ENCODE measurements around the gene VSIG10L. TPM values are rescaled to one million over a fixed set of nuclear protein-coding genes. Genes with fewer than 3 reads are reported as not detected.

The VSIG10L gene
- polyA plus RNA-seq, 1 donor (not counting 4 experiments of a cell fraction or from before 2014, with no cell fraction given) = 1.5 TPM

- Histone ChIP-seq H3K4me3 (ENCODE audit: control insufficient read depth in 2 of 3, extremely low read depth in 1 of 3, insufficient read depth in 2 of 3, low read depth in 1 of 3, low read length in 3 of 3) (no peak overlapping the region), H2AFZ (ENCODE audit: control insufficient read depth, low read length) (no peak overlapping the region), H3K9me3 (ENCODE audit: control insufficient read depth, low read depth, low read length) (no peaks in the 10 kb centered on the region), H3K36me3 (ENCODE audit: control insufficient read depth in 2 of 2, extremely low read depth in 1 of 2, insufficient read depth in 2 of 2, low read length in 2 of 2) (no peaks in the 10 kb centered on the region), H3K4me1 (ENCODE audit: control insufficient read depth, extremely low read depth, insufficient read depth, low read length) (no peaks in the 10 kb centered on the region), H3K9me1 (ENCODE audit: control insufficient read depth, extremely low read depth, insufficient read depth, low read length) (no peaks in the 10 kb centered on the region), H3K27ac (ENCODE audit: control insufficient read depth, insufficient read depth, low read length) (no peak overlapping the region), H3K27me3 (ENCODE audit: control insufficient read depth, extremely low read depth, insufficient read depth, low read length) (peaks cover 4% of the 10 kb centered on the region), H3K9ac (ENCODE audit: control insufficient read depth, extremely low read depth, insufficient read depth, low read length) (no peak overlapping the region), H4K20me1 (ENCODE audit: control insufficient read depth, extremely low read depth, insufficient read depth, low read length) (no peaks in the 10 kb centered on the region), H3K4me2 (ENCODE audit: control insufficient read depth, extremely low read depth, insufficient read depth, low read depth, low read length) (no peak overlapping the region), H3K79me2 (ENCODE audit: control insufficient read depth, insufficient read depth, low read length) (no peaks in the 10 kb centered on the region)
- FAIRE-seq (no peak), DNase-seq (ENCODE audit: low read depth, low spot score) (no peak)
- no peak for TF ChIP-seq EZH2 (IDR thresholded peaks at IDR 0.05; ENCODE audit: low read length)
- TF ChIP-seq CTCF (optimal IDR thresholded peaks at IDR 0.05 in 1 of 3, IDR thresholded peaks at IDR 0.05 in 1 of 3, conservative IDR thresholded peaks at IDR 0.05 in 1 of 3; ENCODE audit: extremely low read depth in 1 of 3, insufficient read depth in 2 of 3, low read length in 3 of 3) = no peak
- dilution Hi-C loops (cut with MboI; ENCODE audit: extremely low pct_ligation_motif_present, low sequenced_read_pairs) = no loop called here
Measured at GRCh38 chr19:51305479-51305878, 36.5 kb downstream of the VSIG10L start.

GRCh38 chr19:51301266-51301665 lies 40.7 kb downstream of the VSIG10L start:
- H3K9ac ChIP-seq (ENCODE audit: control insufficient read depth, extremely low read depth, insufficient read depth, low read length) = no peak overlapping the region
- no peak for DNase-seq (ENCODE audit: low read depth, low spot score)
- no peaks in the 10 kb centered on the region for H4K20me1 ChIP-seq (ENCODE audit: control insufficient read depth, extremely low read depth, insufficient read depth, low read length)
- no peaks in the 10 kb centered on the region for H3K9me1 ChIP-seq (ENCODE audit: control insufficient read depth, extremely low read depth, insufficient read depth, low read length)
- no peak overlapping the region for H3K4me2 ChIP-seq (ENCODE audit: control insufficient read depth, extremely low read depth, insufficient read depth, low read depth, low read length)
- no peaks in the 10 kb centered on the region for H3K79me2 ChIP-seq (ENCODE audit: control insufficient read depth, insufficient read depth, low read length)
- dilution Hi-C loops (cut with MboI; ENCODE audit: extremely low pct_ligation_motif_present, low sequenced_read_pairs) = no loop called here
- H2AFZ ChIP-seq (ENCODE audit: control insufficient read depth, low read length) = no peak overlapping the region
- H3K27me3 ChIP-seq (ENCODE audit: control insufficient read depth, extremely low read depth, insufficient read depth, low read length) = no peaks in the 10 kb centered on the region
- H3K9me3 ChIP-seq (ENCODE audit: control insufficient read depth, low read depth, low read length) = no peaks in the 10 kb centered on the region
- no peak overlapping the region for H3K27ac ChIP-seq (ENCODE audit: control insufficient read depth, insufficient read depth, low read length)
- no peak for FAIRE-seq
- H3K4me1 ChIP-seq (ENCODE audit: control insufficient read depth, extremely low read depth, insufficient read depth, low read length) = no peaks in the 10 kb centered on the region
- H3K4me3 ChIP-seq (ENCODE audit: control insufficient read depth in 2 of 3, extremely low read depth in 1 of 3, insufficient read depth in 2 of 3, low read depth in 1 of 3, low read length in 3 of 3) = no peak overlapping the region
- no peak for TF ChIP-seq EZH2 (IDR thresholded peaks at IDR 0.05; ENCODE audit: low read length)
- TF ChIP-seq CTCF (optimal IDR thresholded peaks at IDR 0.05 in 1 of 3, IDR thresholded peaks at IDR 0.05 in 1 of 3, conservative IDR thresholded peaks at IDR 0.05 in 1 of 3; ENCODE audit: extremely low read depth in 1 of 3, insufficient read depth in 2 of 3, low read length in 3 of 3) = no peak
- H3K36me3 ChIP-seq (ENCODE audit: control insufficient read depth in 2 of 2, extremely low read depth in 1 of 2, insufficient read depth in 2 of 2, low read length in 2 of 2) = no peaks in the 10 kb centered on the region

Measured in keratinocyte (primary cell).